Left lung (tissue), 10 donors: ENCODE measurements around the gene CHD9. TPM values are rescaled to one million over a fixed set of nuclear protein-coding genes. Genes with fewer than 3 reads are reported as not detected.

Experiments
- ATAC-seq: fragments of 200-7000 bp; cut with Tn5 transposase; one replicate; pipeline ENCODE4 v1.9.1; 2020; ENCODE audit warnings: moderate library complexity
- DNase-seq, 4 donors: peaks; one replicate each; pipeline ENCODE4 v3.0.0-alpha.2; 2013 to 2020
- H3K27ac ChIP-seq, 2 donors: fragments of 200-600 bp; sonication (generic) in 1 of 2; one replicate each; pipeline versions ENCODE4 v1.5.0 to v1.8.0; 2020 to 2021
- H3K27me3 ChIP-seq, 2 donors: fragments of 200-600 bp; sonication (generic) in 1 of 2; one replicate each; pipeline versions ENCODE4 v1.5.0 to v1.8.0; 2020 to 2021
- H3K36me3 ChIP-seq, 2 donors: fragments of 200-600 bp; sonication (generic) in 1 of 2; one replicate each; pipeline versions ENCODE4 v1.5.0 to v1.8.0; 2020 to 2021
- H3K4me1 ChIP-seq, 2 donors: fragments of 200-600 bp; one replicate each; pipeline ENCODE4 v1.8.0; 2021
- H3K4me3 ChIP-seq, 2 donors: fragments of 200-600 bp; sonication (generic) in 1 of 2; one replicate each; pipeline versions ENCODE4 v1.5.0 to v1.8.0; 2020 to 2021; ENCODE audit warnings: mild to moderate bottlenecking in 1 of 2
- H3K9me3 ChIP-seq, 2 donors: fragments of 200-600 bp; sonication (generic) in 1 of 2; one replicate each; pipeline versions ENCODE4 v1.5.0 to v1.8.0; 2020 to 2021
- CTCF ChIP-seq, 2 donors: fragments of 200-600 bp; sonication (generic) in 1 of 2; IDR thresholded peaks; one replicate each; pipeline versions ENCODE4 v1.5.0 to v1.8.0; 2021; ENCODE audit warnings: antibody characterized with exemption in 2 of 2
- intact Hi-C, 2 donors: fragments of 100-400 bp; cut with DNase I; formaldehyde crosslinking; loops; one replicate each; pipeline versions ENCODE4 v1.11.2 to v1.14.2; 2022
- polyA plus RNA-seq, 6 donors: library from polyadenylated mRNA; unstranded; fragments of 120-200 nt; gene quantifications; one replicate each; pipeline ENCODE4 v1.2.1, GENCODE V29; 2013; ENCODE audit not compliant: insufficient read length in 6 of 6
- total RNA-seq, 2 donors: library from RNA; stranded (reverse); fragmentation: NEBNext Ultra II Directional; extraction: Animal tissue kit (Norgen Biotek cat#: 25700); gene quantifications; one replicate each; pipeline ENCODE4 v1.2.1, GENCODE V29; 2021
- donor health status: DM: no; HTN: yes; CAD: no.
- donor health status: DM: no; HTN: no; CAD: no.

CHD9 gene
- total and polyA plus RNA-seq, 8 donors: 65.6 to 88.0 (median 74.0) TPM

DNA sequence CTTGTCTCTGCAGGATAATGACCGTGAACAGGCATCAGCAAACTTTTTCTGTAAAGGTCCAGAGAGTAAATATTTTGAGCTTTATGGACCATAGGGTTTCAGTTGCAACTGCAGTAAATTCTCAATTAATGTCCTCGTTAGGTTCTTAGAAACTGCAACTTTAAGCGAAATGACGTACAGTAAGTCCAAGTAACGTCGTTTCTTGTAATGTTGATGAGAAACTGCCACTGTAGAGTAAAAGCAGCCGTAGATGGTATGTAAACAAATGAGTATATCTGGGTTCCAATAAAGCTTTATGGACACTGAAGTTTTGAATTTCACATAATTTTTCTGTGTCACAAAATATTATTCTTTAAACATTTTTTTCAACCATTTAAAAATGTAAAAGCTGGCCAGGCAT, 4.9 kb downstream of the CHD9 start:
- Histone ChIP-seq H3K9me3 (no peaks in the 10 kb centered on the region), H3K36me3 (no peaks in the 10 kb centered on the region), H3K27ac (no peak overlapping the region), H3K27me3 (no peaks in the 10 kb centered on the region), H3K4me1 (peaks cover 11 to 70% of the 10 kb centered on the region in 2 donors), H3K4me3 (no peak overlapping the region)
- no peak for TF ChIP-seq CTCF (IDR thresholded peaks at IDR 0.05)
- DNase-seq (no peak), ATAC-seq (no peak)
- intact Hi-C loops: loop anchor here in 1 of 2 donors (10.0 kb wide), 2 partner anchors 105 to 145 kb away; no protein-coding TSS in a partner anchor

DNA sequence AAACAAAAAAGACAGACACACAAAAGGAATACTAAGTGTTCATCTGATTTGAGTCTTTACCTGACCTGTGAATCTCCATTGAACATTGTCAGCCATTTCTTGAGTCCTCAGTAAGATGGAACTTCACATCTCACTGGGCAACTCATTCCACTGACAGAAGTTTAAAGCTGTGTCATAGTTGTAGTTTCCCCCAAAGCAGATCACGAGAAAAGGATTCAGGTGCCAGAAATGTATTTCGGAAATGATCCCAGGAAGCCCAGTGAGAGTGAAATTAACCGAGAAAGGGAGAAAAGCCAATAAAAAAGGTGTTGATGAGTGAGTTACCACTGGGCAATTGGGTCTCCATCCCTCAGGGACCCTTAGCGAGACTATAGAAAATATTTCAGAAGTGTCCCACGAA, 6.5 kb downstream of the CHD9 start:
- Histone ChIP-seq H3K36me3 (no peaks in the 10 kb centered on the region), H3K27me3 (no peaks in the 10 kb centered on the region), H3K4me3 (no peak overlapping the region), H3K27ac (no peak overlapping the region), H3K9me3 (no peaks in the 10 kb centered on the region), H3K4me1 (peaks cover 7 to 70% of the 10 kb centered on the region in 2 donors)
- DNase-seq: no peak
- intact Hi-C loops: no loop called here
- ATAC-seq: no peak
- no peak for TF ChIP-seq CTCF (IDR thresholded peaks at IDR 0.05)

DNA sequence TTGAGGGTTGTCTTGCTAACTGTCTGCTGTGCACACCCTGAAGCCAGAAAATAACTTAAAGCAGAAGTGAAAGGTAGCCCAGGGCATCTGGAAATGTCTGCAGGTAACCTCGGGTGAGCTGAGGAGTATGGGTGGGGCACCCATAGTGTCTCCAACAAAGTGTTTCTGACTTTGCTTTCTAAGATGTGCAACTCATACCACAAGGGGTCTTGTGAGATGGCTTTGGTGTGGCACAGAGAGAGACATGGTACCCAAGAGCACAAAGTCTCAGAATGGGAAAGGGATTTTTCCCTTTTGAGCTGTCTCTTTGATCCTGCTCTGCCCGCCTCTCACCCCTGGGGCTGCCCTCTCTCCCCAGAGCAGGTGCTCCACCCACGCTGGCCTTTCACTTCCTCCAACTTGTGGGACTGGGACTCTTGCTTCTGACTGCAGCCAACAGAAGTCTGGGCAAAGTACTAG, 6.9 kb downstream of the CHD9 start:
- Histone ChIP-seq H3K27me3 (no peaks in the 10 kb centered on the region), H3K9me3 (no peaks in the 10 kb centered on the region), H3K4me1 (peaks cover 2 to 65% of the 10 kb centered on the region in 2 donors), H3K27ac (no peak overlapping the region), H3K4me3 (no peak overlapping the region), H3K36me3 (no peaks in the 10 kb centered on the region)
- DNase-seq: peak in 2 of 4 donors; percentile 80 to 82
- no peak for TF ChIP-seq CTCF (IDR thresholded peaks at IDR 0.05)
- intact Hi-C loops: no loop called here
- peak; percentile 93 for ATAC-seq

- Histone ChIP-seq H3K4me1 (peaks cover 0 to 45% of the 10 kb centered on the region in 2 donors), H3K27ac (no peak overlapping the region), H3K36me3 (no peaks in the 10 kb centered on the region), H3K4me3 (no peak overlapping the region), H3K27me3 (no peaks in the 10 kb centered on the region), H3K9me3 (no peaks in the 10 kb centered on the region)
- ATAC-seq (no peak), DNase-seq (no peak)
- no peak for TF ChIP-seq CTCF (IDR thresholded peaks at IDR 0.05)
- intact Hi-C loops: no loop called here
Observed at GRCh38 chr16:53064081-53064578, 9.3 kb downstream of the CHD9 start.

DNA sequence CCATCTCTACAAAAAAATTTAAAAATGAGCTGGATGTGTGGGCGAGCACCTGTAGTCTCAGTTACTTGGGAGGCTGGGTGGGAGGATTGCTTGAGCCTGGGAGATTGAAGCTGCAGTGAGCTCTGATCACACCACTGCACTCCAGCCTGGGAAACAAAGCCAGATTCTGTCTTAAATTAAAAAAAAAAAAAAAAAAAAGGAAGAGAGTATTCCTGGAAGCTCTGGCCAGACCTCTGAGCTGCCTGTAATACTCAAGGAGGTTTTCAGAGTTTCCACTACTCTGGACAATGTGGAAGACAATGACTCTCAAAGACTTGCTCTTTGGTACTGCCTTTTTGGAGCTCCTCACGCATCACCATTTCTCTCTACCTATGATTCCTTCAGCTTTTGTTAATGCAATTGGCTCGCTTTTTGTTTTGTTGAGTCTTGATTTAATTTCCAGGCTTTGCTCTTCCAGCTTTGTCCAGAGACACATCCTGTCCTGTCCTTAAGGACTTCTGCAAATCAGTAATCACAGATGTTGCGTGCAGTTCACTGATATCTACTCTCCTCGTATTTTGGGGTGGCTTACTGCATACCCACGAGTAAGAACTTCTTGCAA, 10.8 kb downstream of the CHD9 start:
- no peaks in the 10 kb centered on the region for H3K36me3 ChIP-seq
- peak overlapping the region; percentile 4 to 20 for H3K27ac ChIP-seq
- no peaks in the 10 kb centered on the region for H3K27me3 ChIP-seq
- intact Hi-C loops: no loop called here
- DNase-seq (no peak), ATAC-seq (peak; percentile 24)
- no peak overlapping the region for H3K4me3 ChIP-seq
- H3K9me3 ChIP-seq: no peaks in the 10 kb centered on the region
- no peak for TF ChIP-seq CTCF (IDR thresholded peaks at IDR 0.05)
- H3K4me1 ChIP-seq: peaks cover 0 to 44% of the 10 kb centered on the region in 2 donors
